Measurements from ENCODE around the gene IVD. TPM values are rescaled to one million over a fixed set of nuclear protein-coding genes. Genes with fewer than 3 reads are reported as not detected.
A peak's percentile ranks its signal among the peaks of the same experiment; 100 is the strongest.

The IVD gene
- total RNA-seq, 4 donors from 2014 or later = 38.8 to 50.7 (median 44.7) TPM

DNA sequence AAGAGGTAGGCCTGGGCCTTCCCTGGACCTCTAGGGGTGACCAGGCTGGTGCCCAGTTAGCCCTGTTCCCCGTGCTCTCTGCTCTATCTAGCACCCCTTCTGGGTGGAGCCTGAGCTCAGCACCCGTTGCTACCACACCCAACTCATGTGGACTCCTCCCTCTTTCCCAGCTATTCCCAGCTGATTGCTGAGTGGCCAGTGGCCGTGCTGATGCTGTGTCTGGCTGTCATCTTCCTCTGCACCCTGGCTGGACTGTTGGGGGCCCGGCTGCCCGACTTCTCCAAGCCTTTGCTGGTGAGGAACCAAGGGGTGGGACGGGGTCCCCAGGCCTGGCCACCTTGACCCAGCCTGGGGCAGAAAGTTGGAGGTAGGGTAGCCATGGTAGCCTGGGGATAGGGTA lies 41.3 kb upstream of the IVD start:
- DNase-seq (ENCODE audit: extremely low spot score) = no peak
- no peak for TF ChIP-seq EP300 (IDR thresholded peaks at IDR 0.05)
- TF ChIP-seq POLR2AphosphoS5 (IDR thresholded peaks at IDR 0.05) = no peak
- TF ChIP-seq POLR2A (IDR thresholded peaks at IDR 0.05; ENCODE audit: low read depth) = no peak
- TF ChIP-seq, protein P1, sequence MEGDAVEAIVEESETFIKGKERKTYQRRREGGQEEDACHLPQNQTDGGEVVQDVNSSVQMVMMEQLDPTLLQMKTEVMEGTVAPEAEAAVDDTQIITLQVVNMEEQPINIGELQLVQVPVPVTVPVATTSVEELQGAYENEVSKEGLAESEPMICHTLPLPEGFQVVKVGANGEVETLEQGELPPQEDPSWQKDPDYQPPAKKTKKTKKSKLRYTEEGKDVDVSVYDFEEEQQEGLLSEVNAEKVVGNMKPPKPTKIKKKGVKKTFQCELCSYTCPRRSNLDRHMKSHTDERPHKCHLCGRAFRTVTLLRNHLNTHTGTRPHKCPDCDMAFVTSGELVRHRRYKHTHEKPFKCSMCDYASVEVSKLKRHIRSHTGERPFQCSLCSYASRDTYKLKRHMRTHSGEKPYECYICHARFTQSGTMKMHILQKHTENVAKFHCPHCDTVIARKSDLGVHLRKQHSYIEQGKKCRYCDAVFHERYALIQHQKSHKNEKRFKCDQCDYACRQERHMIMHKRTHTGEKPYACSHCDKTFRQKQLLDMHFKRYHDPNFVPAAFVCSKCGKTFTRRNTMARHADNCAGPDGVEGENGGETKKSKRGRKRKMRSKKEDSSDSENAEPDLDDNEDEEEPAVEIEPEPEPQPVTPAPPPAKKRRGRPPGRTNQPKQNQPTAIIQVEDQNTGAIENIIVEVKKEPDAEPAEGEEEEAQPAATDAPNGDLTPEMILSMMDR (IDR thresholded peaks at IDR 0.05) = no peak
- intact Hi-C loops (cut with DNase I) = no loop called here
- Histone ChIP-seq H3K4me1 (peaks cover 19 to 25% (median 21%) of the 10 kb centered on the region in 4 donors), H3K36me3 (no peaks in the 10 kb centered on the region), H3K4me3 (no peak overlapping the region), H3K9me3 (no peaks in the 10 kb centered on the region), H3K27ac (replicated peaks in 1 of 4) (no peak overlapping the region), H3K27me3 (peaks cover 0 to 2% (median 0%) of the 10 kb centered on the region in 4 donors)
- 70% methylated on average over 6 of the region's 6 CpGs for WGBS

DNA sequence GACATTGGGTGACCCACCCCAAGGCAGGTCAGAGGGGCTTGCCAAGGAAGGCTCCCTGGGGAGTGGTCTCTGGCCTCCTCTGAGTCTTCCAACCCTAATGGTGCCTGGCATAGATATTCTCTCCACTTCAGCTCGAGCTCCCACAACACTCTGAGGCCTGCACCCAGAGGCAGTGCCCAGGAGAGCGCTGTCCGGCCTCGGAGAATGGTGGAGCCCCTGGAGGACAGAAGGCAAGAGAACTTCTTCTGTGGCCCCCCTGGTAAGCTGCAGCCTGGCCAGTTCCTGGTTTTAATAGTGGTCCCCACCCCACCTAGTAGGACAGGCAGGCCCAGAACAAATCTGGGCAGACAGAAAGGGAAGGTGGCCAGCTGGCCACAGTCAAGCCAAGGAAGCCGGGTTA lies 40.6 kb upstream of the IVD start:
- peaks cover 19 to 25% (median 21%) of the 10 kb centered on the region in 4 donors for H3K4me1 ChIP-seq
- intact Hi-C loops (cut with DNase I) = loop anchor here (5.0 kb wide), 1 partner anchor 43 kb away; the partner anchor contains the start of gene INAFM2
- no peaks in the 10 kb centered on the region for H3K9me3 ChIP-seq
- H3K27ac ChIP-seq (replicated peaks in 1 of 4) = no peak overlapping the region
- WGBS = 90% methylated on average over 4 of the region's 5 CpGs
- H3K36me3 ChIP-seq = no peaks in the 10 kb centered on the region
- TF ChIP-seq, protein P1 (IDR thresholded peaks at IDR 0.05) = no peak
- TF ChIP-seq POLR2AphosphoS5 (IDR thresholded peaks at IDR 0.05) (no peak), EP300 (IDR thresholded peaks at IDR 0.05) (no peak), POLR2A (IDR thresholded peaks at IDR 0.05; ENCODE audit: low read depth) (no peak)
- no peak overlapping the region for H3K4me3 ChIP-seq
- no peak for DNase-seq (ENCODE audit: extremely low spot score)
- H3K27me3 ChIP-seq = no peaks in the 10 kb centered on the region

DNA sequence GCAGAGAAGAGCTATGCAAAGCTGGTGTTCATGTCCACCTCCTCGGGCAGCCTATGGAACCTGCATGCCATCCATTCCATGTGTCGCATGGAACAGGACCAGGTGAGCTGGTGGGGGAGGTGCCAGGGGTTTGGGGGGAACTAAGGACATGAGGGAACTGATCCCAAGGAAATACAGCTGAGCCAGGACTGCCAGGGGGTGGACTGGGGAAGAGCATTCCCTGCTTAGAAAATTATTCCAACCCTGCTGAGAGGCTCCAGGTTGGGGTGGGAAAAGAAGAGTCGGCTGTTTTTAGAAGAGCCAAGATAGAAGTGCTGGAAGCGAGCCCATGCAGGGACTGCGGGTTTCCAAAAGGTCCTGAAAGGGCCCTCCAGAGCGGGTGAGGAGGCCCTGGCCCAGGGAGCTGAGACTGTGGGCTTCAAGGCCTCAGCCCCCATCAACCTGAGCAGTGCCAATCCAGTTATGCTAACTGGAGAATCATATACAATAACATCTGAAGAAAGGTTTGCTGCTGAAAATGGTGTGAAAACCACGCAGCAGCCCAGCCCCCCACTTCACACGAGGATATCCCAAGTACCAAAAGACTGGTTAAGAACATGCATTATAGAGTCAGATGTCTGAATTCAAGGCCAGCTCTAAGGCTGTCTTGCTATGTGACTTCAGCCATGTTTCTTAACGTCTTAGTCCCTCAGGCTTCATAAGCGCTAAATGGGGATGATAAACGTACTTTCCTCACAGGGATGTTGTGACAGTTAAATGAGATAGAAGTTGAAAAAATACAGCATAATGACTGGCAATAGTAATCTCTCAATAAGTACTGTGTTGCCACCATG lies 39.8 kb upstream of the IVD start:
- 86% methylated on average over 9 of the region's 11 CpGs for WGBS
- Histone ChIP-seq H3K36me3 (no peaks in the 10 kb centered on the region), H3K4me3 (no peak overlapping the region), H3K4me1 (peaks cover 19 to 25% (median 21%) of the 10 kb centered on the region in 4 donors), H3K27me3 (no peaks in the 10 kb centered on the region), H3K9me3 (no peaks in the 10 kb centered on the region), H3K27ac (replicated peaks in 1 of 4) (no peak overlapping the region)
- no peak for TF ChIP-seq POLR2AphosphoS5 (IDR thresholded peaks at IDR 0.05)
- no peak for TF ChIP-seq EP300 (IDR thresholded peaks at IDR 0.05)
- no peak for TF ChIP-seq POLR2A (IDR thresholded peaks at IDR 0.05; ENCODE audit: low read depth)
- TF ChIP-seq, protein P1 (IDR thresholded peaks at IDR 0.05) = no peak
- DNase-seq (ENCODE audit: extremely low spot score) = no peak
- intact Hi-C loops (cut with DNase I) = loop anchor here (5.0 kb wide), 1 partner anchor 44 kb away; the partner anchor contains the start of gene INAFM2

DNA sequence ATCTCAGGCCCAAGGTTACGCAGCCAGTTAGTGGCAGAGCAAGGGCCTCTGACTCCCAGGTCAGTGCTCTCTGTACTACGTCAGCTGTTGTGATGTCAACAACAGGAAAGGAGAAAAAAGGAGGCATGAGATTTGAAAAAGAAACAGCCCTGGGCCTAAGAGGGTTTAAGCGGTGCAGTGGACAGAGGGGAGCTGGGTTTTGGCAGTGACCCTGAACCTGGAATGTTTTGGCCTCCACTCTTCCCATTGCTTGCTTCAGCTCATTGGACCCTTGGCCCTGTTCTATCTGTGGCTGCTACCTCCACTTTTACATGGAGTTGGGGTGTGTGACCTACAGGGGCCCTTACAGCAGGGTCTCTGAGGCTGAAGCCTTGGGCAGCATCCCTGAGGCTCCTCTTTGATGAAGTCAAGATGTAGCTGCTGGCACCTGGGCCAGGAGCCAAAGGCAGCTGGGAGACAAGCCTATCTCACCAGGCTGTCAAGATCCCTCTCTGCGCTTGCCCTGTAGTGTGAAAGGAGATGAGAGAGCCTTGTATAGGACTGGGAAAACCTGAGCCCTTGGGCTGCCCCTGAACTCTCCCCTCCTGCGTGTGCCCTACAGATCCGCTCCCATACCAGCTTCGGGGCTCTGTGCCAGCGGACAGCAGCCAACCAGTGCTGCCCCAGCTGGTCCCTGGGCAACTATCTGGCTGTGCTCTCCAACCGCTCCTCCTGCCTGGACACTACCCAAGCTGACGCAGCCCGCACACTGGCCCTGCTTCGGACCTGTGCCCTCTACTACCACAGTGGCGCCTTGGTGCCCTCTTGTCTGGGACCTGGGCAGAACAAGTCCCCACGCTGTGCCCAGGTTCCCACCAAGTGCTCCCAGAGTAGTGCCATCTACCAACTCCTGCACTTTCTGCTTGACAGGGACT lies 38.9 kb upstream of the IVD start:
- DNase-seq (ENCODE audit: extremely low spot score) = no peak
- 85% methylated on average over 11 of the region's 14 CpGs for WGBS

More for the DNA sequence above, 38.9 kb upstream of the IVD start:
- Histone ChIP-seq H3K4me3 (no peak overlapping the region), H3K4me1 (peaks cover 19 to 25% (median 21%) of the 10 kb centered on the region in 4 donors), H3K27ac (replicated peaks in 1 of 4) (peak overlapping the region in 1 of 4 donors; percentile 28), H3K36me3 (no peaks in the 10 kb centered on the region), H3K9me3 (no peaks in the 10 kb centered on the region), H3K27me3 (no peaks in the 10 kb centered on the region)
- intact Hi-C loops (cut with DNase I) = loop anchor here (5.0 kb wide), 1 partner anchor 44 kb away; the partner anchor contains the start of gene INAFM2
- TF ChIP-seq, protein P1 (IDR thresholded peaks at IDR 0.05) = no peak
- TF ChIP-seq POLR2AphosphoS5 (IDR thresholded peaks at IDR 0.05) (no peak), EP300 (IDR thresholded peaks at IDR 0.05) (no peak), POLR2A (IDR thresholded peaks at IDR 0.05; ENCODE audit: low read depth) (no peak)

Data from esophagus muscularis mucosa (tissue), 4 donors.